Measurements from ENCODE around the gene AIFM2.

- no peak for TF ChIP-seq CTCF (conservative IDR thresholded peaks at IDR 0.05 in 1 of 2, IDR thresholded peaks at IDR 0.05 in 1 of 2; ENCODE audit: low read depth in 1 of 2, low read length in 2 of 2)
- TF ChIP-seq EZH2 (IDR thresholded peaks at IDR 0.05; ENCODE audit: low read length, missing control alignments): no peak
These were observed 44.3 kb downstream of the AIFM2 start for GRCh38 chr10:70088308-70088698.
